Stimulated activated CD4-positive, alpha-beta T cell treated with anti-CD3 and anti-CD28 coated beads, Interleukin-2, amount 100 ng/mL, for 4 hours (primary cell): ENCODE measurements around the gene CYP1A1.

Experiments used
- DNase-seq: peaks from one replicate; pipeline ENCODE4 v3.0.0-alpha.2; 2020; ENCODE audit warnings: low read depth

Gene CYP1A1

DNA sequence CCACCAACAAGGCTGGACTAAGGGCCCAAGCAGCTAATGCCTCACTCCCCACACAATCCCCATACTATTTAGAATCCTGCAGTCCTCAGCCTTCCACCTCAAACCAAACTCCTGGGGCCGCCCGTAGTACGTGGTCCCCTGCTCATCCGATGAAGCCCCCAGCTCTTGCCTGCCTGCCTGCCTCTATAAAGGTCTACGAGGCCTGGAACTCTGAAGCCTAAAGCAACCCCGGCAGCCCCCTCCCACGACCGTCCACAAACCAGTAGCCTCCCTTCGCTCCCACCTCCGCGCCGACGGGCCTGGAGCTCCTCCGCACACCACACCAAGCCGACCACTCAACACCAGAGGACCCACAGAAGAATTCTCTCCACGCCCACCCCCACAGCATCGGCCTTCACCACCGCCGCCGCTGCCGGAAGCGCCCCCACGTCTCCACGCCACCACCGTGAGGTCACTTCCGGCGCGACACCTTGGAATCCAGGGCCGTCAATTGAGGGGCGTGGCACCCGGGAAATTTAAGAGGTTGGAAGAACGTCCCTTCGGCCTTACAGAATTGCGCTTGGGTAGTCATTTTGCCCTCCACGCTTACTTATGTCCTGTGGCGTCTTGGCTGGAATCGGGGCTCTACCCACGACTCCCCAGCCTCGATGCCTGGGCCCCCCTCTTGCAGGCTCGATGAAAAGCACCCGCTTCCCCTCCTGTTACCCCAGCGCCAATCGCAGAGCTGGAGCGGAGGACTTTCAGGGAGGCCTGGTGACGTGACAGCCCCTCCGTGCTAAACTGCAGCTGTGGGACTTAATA lies 29.5 kb downstream of the CYP1A1 start, which contains the start of gene EDC3:
TSS of gene EDC3 (minus strand) at position 428 of the 801 bp plus-strand sequence. CDS start 20,900 bp downstream, outside the sequence.
- DNase-seq, result peak; percentile 82

DNA sequence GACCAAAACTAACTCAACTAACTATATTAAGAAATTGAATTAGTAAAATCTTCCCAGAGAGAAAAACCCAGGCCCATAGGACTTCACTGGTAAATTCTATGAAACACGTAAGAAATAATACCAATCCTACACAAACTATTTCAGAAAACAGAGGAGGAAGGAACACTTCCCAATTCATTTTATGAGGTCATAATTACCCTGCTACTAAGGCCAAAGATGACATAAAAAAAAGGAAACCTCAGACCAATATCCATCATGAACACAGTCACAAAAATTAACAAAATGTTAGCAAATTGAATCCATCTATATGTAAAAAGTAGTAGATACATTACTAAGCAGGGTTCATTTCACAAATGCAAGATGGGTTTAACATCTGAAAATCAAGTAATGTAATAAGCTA lies 33.0 kb downstream of the CYP1A1 start:
- DNase-seq, result no peak

DNA sequence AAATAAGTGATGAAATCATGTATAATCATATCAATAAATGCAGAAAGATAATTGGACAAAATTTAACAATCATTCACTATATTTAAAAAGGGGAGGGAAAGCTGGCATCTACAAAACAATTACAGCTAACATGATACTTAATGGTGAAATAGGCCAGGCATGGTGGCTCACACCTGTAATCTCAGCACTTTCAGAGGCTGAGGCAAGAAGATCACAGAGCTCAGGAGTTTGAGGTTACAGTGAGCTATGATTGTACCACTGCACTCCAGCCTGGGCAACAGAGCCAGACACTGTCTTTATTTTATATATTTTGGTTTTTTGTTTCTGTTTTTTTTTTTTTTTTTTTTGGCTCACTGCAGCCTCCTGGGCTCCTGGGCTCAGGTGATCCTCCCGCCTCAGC lies 41.6 kb downstream of the CYP1A1 start:
- DNase-seq, result no peak

DNA sequence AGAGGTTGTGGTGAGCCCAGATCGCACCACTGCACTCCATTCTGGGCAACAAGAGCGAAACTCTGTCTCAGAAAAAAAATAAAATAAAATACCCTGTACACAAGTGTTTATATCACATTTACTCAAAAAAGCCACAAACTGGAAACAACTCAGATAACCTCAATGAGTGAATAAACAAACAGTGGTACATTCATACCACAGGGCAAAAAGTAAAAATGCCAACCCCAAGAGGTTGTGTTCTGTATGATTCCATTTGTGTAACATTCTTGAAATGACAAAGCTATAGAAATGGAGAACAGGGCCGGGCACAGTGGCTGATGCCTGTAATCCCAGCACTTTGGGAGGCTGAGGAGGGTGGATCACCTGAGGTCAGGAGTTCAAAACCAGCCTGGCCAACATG lies 42.4 kb downstream of the CYP1A1 start:
- no peak for DNase-seq

DNA sequence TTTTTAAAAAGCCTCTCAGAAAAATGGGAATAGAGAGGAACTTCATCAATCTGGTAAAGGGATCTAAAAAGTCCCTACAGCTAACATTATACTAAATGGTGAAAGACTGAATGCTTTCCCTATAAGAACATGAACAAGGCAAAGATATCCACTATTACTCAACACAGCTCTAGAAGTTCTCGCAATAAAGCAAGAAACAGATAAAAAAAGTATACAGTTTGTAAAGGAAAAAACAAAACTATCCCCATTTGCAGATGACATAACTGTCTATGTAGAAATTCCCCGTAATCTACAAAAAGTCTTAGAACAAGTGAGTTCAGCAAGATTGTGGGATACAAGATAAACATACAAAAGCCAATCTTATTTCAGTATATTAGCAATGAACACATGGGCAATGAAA lies 44.9 kb downstream of the CYP1A1 start:
- no peak for DNase-seq

DNA sequence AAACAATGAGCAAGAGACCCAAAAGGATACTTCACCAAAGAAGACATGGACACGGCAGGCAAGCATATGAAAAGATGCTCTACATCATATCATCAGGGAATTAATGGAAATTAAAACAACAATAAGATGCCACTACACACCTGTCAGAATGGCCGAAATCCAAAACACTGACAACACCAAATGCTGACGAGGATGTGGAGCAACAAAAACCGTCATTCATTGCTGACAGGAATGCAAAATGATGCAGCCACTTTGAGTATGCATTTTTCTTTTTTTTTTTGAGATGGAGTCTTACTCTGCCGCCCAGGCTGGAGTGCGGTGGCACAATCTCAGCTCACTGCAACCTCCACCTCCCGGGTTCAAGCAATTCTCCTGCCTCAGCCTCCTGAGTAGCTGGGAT lies 48.5 kb downstream of the CYP1A1 start:
- DNase-seq, result no peak

DNA sequence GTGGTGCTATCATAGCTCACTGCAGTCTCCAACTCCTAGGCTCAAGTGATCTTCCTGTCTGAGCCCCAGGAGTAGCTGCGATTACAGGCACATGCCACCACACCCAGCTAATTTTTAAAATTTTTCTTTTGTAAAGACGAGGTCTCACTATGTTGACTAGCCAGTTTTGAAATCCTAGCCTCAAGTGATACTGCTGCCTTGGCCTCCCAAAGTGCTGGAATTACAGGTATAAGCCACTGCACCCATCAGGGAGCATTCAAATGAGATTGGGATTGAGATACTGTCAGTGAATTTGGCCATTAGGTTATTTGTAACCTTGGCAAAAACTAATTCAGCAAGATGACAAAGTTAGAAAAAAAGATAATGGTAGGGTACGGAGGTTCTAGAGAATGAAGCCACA lies 51.2 kb downstream of the CYP1A1 start:
- DNase-seq, result no peak

DNA sequence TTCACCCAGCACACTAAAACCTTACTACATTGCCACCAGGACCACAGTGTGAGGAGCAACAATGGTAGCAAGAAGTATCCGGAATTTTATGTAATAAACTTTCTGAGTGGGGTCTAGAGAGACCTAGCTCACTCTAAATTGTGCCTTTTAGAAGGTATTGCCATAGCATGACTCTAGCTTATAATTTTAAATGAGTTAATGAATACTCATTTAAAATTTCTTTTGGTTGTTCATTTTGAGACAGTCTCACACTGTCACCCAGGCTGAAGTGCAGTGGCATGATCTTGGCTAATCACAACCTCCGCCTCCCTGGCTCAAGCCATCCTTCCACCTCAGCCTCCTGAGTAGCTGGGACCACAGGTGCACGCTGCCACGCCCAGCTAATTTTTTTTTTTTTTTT lies 55.7 kb downstream of the CYP1A1 start:
- no peak for DNase-seq
